IMR-90 (cell line): ENCODE results near the gene NDUFS2.

Experiments
- CEBPB ChIP-seq: IDR thresholded peaks from 2 replicates; pipeline ENCODE4 v1.6.1; 2012; ENCODE audit warnings: low read depth, low read length, improper control_type of control experiment
- CHD1 ChIP-seq: IDR thresholded peaks from 2 replicates; pipeline ENCODE4 v1.6.1; 2012; ENCODE audit warnings: low read depth, low read length, improper control_type of control experiment
- CTCF ChIP-seq: conservative IDR thresholded peaks from 2 replicates; pipeline ENCODE4 v1.5.1; 2012; ENCODE audit warnings: mild to moderate bottlenecking, low read depth, low read length, improper control_type of control experiment
- MAFK ChIP-seq: IDR thresholded peaks from 2 replicates; pipeline ENCODE4 v1.6.1; 2012; ENCODE audit warnings: low read depth, low read length, improper control_type of control experiment
- MAZ ChIP-seq: IDR thresholded peaks from 2 replicates; pipeline ENCODE4 v1.6.1; 2012; ENCODE audit warnings: low read depth, mild to moderate bottlenecking, low read length, improper control_type of control experiment, moderate library complexity, borderline replicate concordance
- POLR2A ChIP-seq: IDR thresholded peaks from 2 replicates; pipeline ENCODE4 v1.6.1; 2012; ENCODE audit warnings: mild to moderate bottlenecking, low read depth, low read length
- RAD21 ChIP-seq: IDR thresholded peaks from 2 replicates; pipeline ENCODE4 v1.6.1; 2012; ENCODE audit warnings: low read length, improper control_type of control experiment
- RFX5 ChIP-seq: IDR thresholded peaks from 2 replicates; pipeline ENCODE4 v1.8.0; 2012; ENCODE audit warnings: low read depth, mild to moderate bottlenecking, low read length, moderate library complexity
- SMC3 ChIP-seq: fragments of 150-350 bp; IDR thresholded peaks from 2 replicates; pipeline ENCODE4 v1.6.1; 2016; ENCODE audit warnings: low read depth, mild to moderate bottlenecking, antibody characterized with exemption, low read length, moderate library complexity
- USF2 ChIP-seq: fragments of 150-350 bp; IDR thresholded peaks from 2 replicates; pipeline ENCODE4 v1.6.1; 2017; ENCODE audit warnings: mild to moderate bottlenecking, antibody characterized with exemption, low read length, low read depth

- no peak for TF ChIP-seq MAZ
- no peak for TF ChIP-seq USF2
- TF ChIP-seq CTCF = peak; percentile 26
- no peak for TF ChIP-seq POLR2A
- no peak for TF ChIP-seq SMC3
- TF ChIP-seq CHD1 = no peak
- TF ChIP-seq CEBPB = no peak
- no peak for TF ChIP-seq MAFK
- TF ChIP-seq RAD21 = peak; percentile 14; the same call in 1 of the 2 replicates
- no peak for TF ChIP-seq RFX5
Measured at GRCh38 chr1:161180639-161181038, 21.5 kb upstream of the NDUFS2 start.
